Measurements from ENCODE around the gene CDH4. TPM values are rescaled to one million over a fixed set of nuclear protein-coding genes. Genes with fewer than 3 reads are reported as not detected.

Gene CDH4
- total and polyA plus RNA-seq, 5 donors from 2014 or later, result 0.07 to 0.69 (median 0.49) TPM; not detected in 1

- no peak for ATAC-seq (ENCODE audit: low read depth in 2 of 2)
- no peaks in the 10 kb centered on the region for H3K36me3 Mint-ChIP-seq
- H3K27me3 Mint-ChIP-seq, result no peaks in the 10 kb centered on the region
- peaks cover 0 to 1% (median 0%) of the 10 kb centered on the region in 7 donors for H3K9me3 Mint-ChIP-seq
- no peaks in the 10 kb centered on the region for H3K9me3 ChIP-seq (ENCODE audit: control insufficient read depth in 2 of 2, low read length in 2 of 2)
- DNase-seq, result no peak
- H3K27ac ChIP-seq (ENCODE audit: insufficient read depth, low read length, poor library complexity, severe bottlenecking), result no peak overlapping the region
- H3K4me1 ChIP-seq (ENCODE audit: control insufficient read depth, insufficient read depth, low read length, poor library complexity, severe bottlenecking), result no peaks in the 10 kb centered on the region
- H3K27ac Mint-ChIP-seq, result no peak overlapping the region
- H3K4me1 Mint-ChIP-seq, result no peaks in the 10 kb centered on the region
- H3K4me3 ChIP-seq (ENCODE audit: low read depth, low read length), result no peak overlapping the region
- no peaks in the 10 kb centered on the region for H3K36me3 ChIP-seq (ENCODE audit: control insufficient read depth, insufficient read depth, low read length)
- no peaks in the 10 kb centered on the region for H3K27me3 ChIP-seq (ENCODE audit: control insufficient read depth, insufficient read depth, low read length)
- H3K4me3 Mint-ChIP-seq, result no peak overlapping the region
Measured at GRCh38 chr20:61737346-61737745, 485.3 kb downstream of the CDH4 start.

- no peaks in the 10 kb centered on the region for H3K27me3 Mint-ChIP-seq
- Histone ChIP-seq H3K27ac (ENCODE audit: insufficient read depth, low read length, poor library complexity, severe bottlenecking) (no peak overlapping the region), H3K9me3 (ENCODE audit: control insufficient read depth in 2 of 2, low read length in 2 of 2) (no peaks in the 10 kb centered on the region), H3K4me1 (ENCODE audit: control insufficient read depth, insufficient read depth, low read length, poor library complexity, severe bottlenecking) (no peaks in the 10 kb centered on the region), H3K36me3 (ENCODE audit: control insufficient read depth, insufficient read depth, low read length) (no peaks in the 10 kb centered on the region), H3K4me3 (ENCODE audit: low read depth, low read length) (no peak overlapping the region), H3K27me3 (ENCODE audit: control insufficient read depth, insufficient read depth, low read length) (no peaks in the 10 kb centered on the region)
- no peaks in the 10 kb centered on the region for H3K36me3 Mint-ChIP-seq
- H3K9me3 Mint-ChIP-seq, result peaks cover 0 to 1% (median 0%) of the 10 kb centered on the region in 7 donors
- no peak overlapping the region for H3K27ac Mint-ChIP-seq
- DNase-seq, result no peak
- ATAC-seq (ENCODE audit: low read depth in 2 of 2), result no peak
- H3K4me3 Mint-ChIP-seq, result no peak overlapping the region
- H3K4me1 Mint-ChIP-seq, result no peaks in the 10 kb centered on the region
Measured at GRCh38 chr20:61737812-61738443, 485.9 kb downstream of the CDH4 start.

GRCh38 chr20:61738601-61739069 lies 486.6 kb downstream of the CDH4 start:
- no peak overlapping the region for H3K27ac ChIP-seq (ENCODE audit: insufficient read depth, low read length, poor library complexity, severe bottlenecking)
- ATAC-seq (ENCODE audit: low read depth in 2 of 2) (no peak), DNase-seq (no peak)
- peaks cover 0 to 1% (median 0%) of the 10 kb centered on the region in 7 donors for H3K9me3 Mint-ChIP-seq
- no peaks in the 10 kb centered on the region for H3K36me3 Mint-ChIP-seq
- H3K27ac Mint-ChIP-seq, result no peak overlapping the region
- H3K27me3 ChIP-seq (ENCODE audit: control insufficient read depth, insufficient read depth, low read length), result no peaks in the 10 kb centered on the region
- no peaks in the 10 kb centered on the region for H3K9me3 ChIP-seq (ENCODE audit: control insufficient read depth in 2 of 2, low read length in 2 of 2)
- no peaks in the 10 kb centered on the region for H3K36me3 ChIP-seq (ENCODE audit: control insufficient read depth, insufficient read depth, low read length)
- H3K27me3 Mint-ChIP-seq, result no peaks in the 10 kb centered on the region
- H3K4me1 ChIP-seq (ENCODE audit: control insufficient read depth, insufficient read depth, low read length, poor library complexity, severe bottlenecking), result no peaks in the 10 kb centered on the region
- no peak overlapping the region for H3K4me3 ChIP-seq (ENCODE audit: low read depth, low read length)
- H3K4me3 Mint-ChIP-seq, result no peak overlapping the region
- no peaks in the 10 kb centered on the region for H3K4me1 Mint-ChIP-seq

GRCh38 chr20:61739086-61739831 lies 487.2 kb downstream of the CDH4 start:
- Mint-ChIP-seq H3K4me1 (no peaks in the 10 kb centered on the region), H3K27me3 (no peaks in the 10 kb centered on the region), H3K9me3 (peaks cover 0 to 1% (median 0%) of the 10 kb centered on the region in 7 donors), H3K27ac (no peak overlapping the region), H3K4me3 (no peak overlapping the region), H3K36me3 (no peaks in the 10 kb centered on the region)
- ATAC-seq (ENCODE audit: low read depth in 2 of 2), result no peak
- H3K27ac ChIP-seq (ENCODE audit: insufficient read depth, low read length, poor library complexity, severe bottlenecking), result no peak overlapping the region
- H3K27me3 ChIP-seq (ENCODE audit: control insufficient read depth, insufficient read depth, low read length), result no peaks in the 10 kb centered on the region
- H3K4me1 ChIP-seq (ENCODE audit: control insufficient read depth, insufficient read depth, low read length, poor library complexity, severe bottlenecking), result no peaks in the 10 kb centered on the region
- no peak for DNase-seq
- no peak overlapping the region for H3K4me3 ChIP-seq (ENCODE audit: low read depth, low read length)
- no peaks in the 10 kb centered on the region for H3K36me3 ChIP-seq (ENCODE audit: control insufficient read depth, insufficient read depth, low read length)
- H3K9me3 ChIP-seq (ENCODE audit: control insufficient read depth in 2 of 2, low read length in 2 of 2), result no peaks in the 10 kb centered on the region

GRCh38 chr20:61739832-61740118 lies 487.7 kb downstream of the CDH4 start:
- DNase-seq (no peak), ATAC-seq (ENCODE audit: low read depth in 2 of 2) (no peak)
- Histone ChIP-seq H3K27me3 (ENCODE audit: control insufficient read depth, insufficient read depth, low read length) (no peaks in the 10 kb centered on the region), H3K27ac (ENCODE audit: insufficient read depth, low read length, poor library complexity, severe bottlenecking) (no peak overlapping the region), H3K36me3 (ENCODE audit: control insufficient read depth, insufficient read depth, low read length) (no peaks in the 10 kb centered on the region), H3K9me3 (ENCODE audit: control insufficient read depth in 2 of 2, low read length in 2 of 2) (no peaks in the 10 kb centered on the region), H3K4me1 (ENCODE audit: control insufficient read depth, insufficient read depth, low read length, poor library complexity, severe bottlenecking) (no peaks in the 10 kb centered on the region), H3K4me3 (ENCODE audit: low read depth, low read length) (no peak overlapping the region)
- H3K9me3 Mint-ChIP-seq, result peaks cover 0 to 1% (median 0%) of the 10 kb centered on the region in 7 donors
- no peaks in the 10 kb centered on the region for H3K4me1 Mint-ChIP-seq
- H3K4me3 Mint-ChIP-seq, result no peak overlapping the region
- no peaks in the 10 kb centered on the region for H3K36me3 Mint-ChIP-seq
- no peaks in the 10 kb centered on the region for H3K27me3 Mint-ChIP-seq
- no peak overlapping the region for H3K27ac Mint-ChIP-seq

GRCh38 chr20:61742097-61742825 lies 490.2 kb downstream of the CDH4 start:
- Mint-ChIP-seq H3K27me3 (no peaks in the 10 kb centered on the region), H3K4me3 (no peak overlapping the region), H3K4me1 (no peaks in the 10 kb centered on the region), H3K27ac (no peak overlapping the region), H3K9me3 (no peaks in the 10 kb centered on the region), H3K36me3 (no peaks in the 10 kb centered on the region)
- DNase-seq, result no peak
- H3K9me3 ChIP-seq (ENCODE audit: control insufficient read depth in 2 of 2, low read length in 2 of 2), result no peaks in the 10 kb centered on the region
- ATAC-seq (ENCODE audit: low read depth in 2 of 2), result no peak
- H3K27me3 ChIP-seq (ENCODE audit: control insufficient read depth, insufficient read depth, low read length), result no peaks in the 10 kb centered on the region
- H3K27ac ChIP-seq (ENCODE audit: insufficient read depth, low read length, poor library complexity, severe bottlenecking), result no peak overlapping the region
- no peak overlapping the region for H3K4me3 ChIP-seq (ENCODE audit: low read depth, low read length)
- H3K36me3 ChIP-seq (ENCODE audit: control insufficient read depth, insufficient read depth, low read length), result no peaks in the 10 kb centered on the region
- H3K4me1 ChIP-seq (ENCODE audit: control insufficient read depth, insufficient read depth, low read length, poor library complexity, severe bottlenecking), result no peaks in the 10 kb centered on the region

- ATAC-seq (ENCODE audit: low read depth in 2 of 2), result no peak
Measured at GRCh38 chr20:61743606-61744005, 491.5 kb downstream of the CDH4 start.

More at GRCh38 chr20:61743606-61744005, 491.5 kb downstream of the CDH4 start:
- no peaks in the 10 kb centered on the region for H3K27me3 ChIP-seq (ENCODE audit: control insufficient read depth, insufficient read depth, low read length)
- no peaks in the 10 kb centered on the region for H3K36me3 ChIP-seq (ENCODE audit: control insufficient read depth, insufficient read depth, low read length)
- H3K36me3 Mint-ChIP-seq, result no peaks in the 10 kb centered on the region
- H3K4me1 ChIP-seq (ENCODE audit: control insufficient read depth, insufficient read depth, low read length, poor library complexity, severe bottlenecking), result no peaks in the 10 kb centered on the region
- H3K27me3 Mint-ChIP-seq, result no peaks in the 10 kb centered on the region
- no peak overlapping the region for H3K27ac ChIP-seq (ENCODE audit: insufficient read depth, low read length, poor library complexity, severe bottlenecking)
- no peak for DNase-seq
- no peaks in the 10 kb centered on the region for H3K4me1 Mint-ChIP-seq
- H3K9me3 Mint-ChIP-seq, result peaks cover 0 to 5% (median 0%) of the 10 kb centered on the region in 7 donors
- no peak overlapping the region for H3K27ac Mint-ChIP-seq
- no peaks in the 10 kb centered on the region for H3K9me3 ChIP-seq (ENCODE audit: control insufficient read depth in 2 of 2, low read length in 2 of 2)
- no peak overlapping the region for H3K4me3 Mint-ChIP-seq
- H3K4me3 ChIP-seq (ENCODE audit: low read depth, low read length), result no peak overlapping the region

Data from CD4-positive, CD25-positive, alpha-beta regulatory T cell (primary cell).